Stomach (tissue), 9 donors: Measurements from ENCODE around the gene PRPS2. TPM values are rescaled to one million over a fixed set of nuclear protein-coding genes. Genes with fewer than 3 reads are reported as not detected.
A peak's percentile ranks its signal among the peaks of the same experiment; 100 is the strongest.

Source experiments
- DNase-seq, 2 donors: peaks; one replicate each; pipeline versions ENCODE4 v3.0.0 to v3.0.0-alpha.2; 2013 to 2019
- H3K27ac ChIP-seq, 5 donors: fragments of 200-600 bp in 4 of 5; sonication (generic) in 4 of 5; one replicate each; pipeline ENCODE4 v1.5.1; 2013 to 2019; ENCODE audit warnings: mild to moderate bottlenecking in 1 of 5, moderate library complexity in 1 of 5
- H3K27me3 ChIP-seq, 3 donors: fragments of 200-600 bp; sonication (generic); one replicate each; pipeline ENCODE4 v1.5.1; 2017 to 2019; ENCODE audit warnings: mixed run types in 1 of 3
- H3K36me3 ChIP-seq, 4 donors: fragments of 200-600 bp; sonication (generic); 1 replicate in 3 of 4; 2 replicates in 1 of 4; pipeline ENCODE4 v1.5.1; 2016 to 2019
- H3K4me1 ChIP-seq, 4 donors: fragments of 200-600 bp; sonication (generic); one replicate each; pipeline ENCODE4 v1.5.1; 2016 to 2019
- H3K4me3 ChIP-seq, 4 donors: fragments of 200-600 bp; sonication (generic) in 3 of 4; one replicate each; pipeline ENCODE4 v1.5.1; 2016 to 2019; ENCODE audit warnings: mild to moderate bottlenecking in 1 of 4
- H3K9me3 ChIP-seq, 4 donors: fragments of 200-600 bp; sonication (generic); one replicate each; pipeline ENCODE4 v1.5.1; 2016 to 2019
- EP300 ChIP-seq: sonication (generic); formaldehyde crosslinking; IDR thresholded peaks from one replicate; pipeline ENCODE4 v1.6.1; 2017; ENCODE audit warnings: antibody characterized with exemption
- POLR2A ChIP-seq, 4 donors: fragments of 450-650 bp; IDR thresholded peaks; one replicate each; pipeline ENCODE4 v1.6.1; 2016; ENCODE audit warnings: antibody characterized with exemption in 4 of 4, control low read depth in 2 of 4, mild to moderate bottlenecking in 1 of 4, moderate library complexity in 1 of 4
- POLR2AphosphoS5 ChIP-seq, 3 donors: sonication (generic); formaldehyde crosslinking; IDR thresholded peaks; one replicate each; pipeline ENCODE4 v1.6.1; 2016; ENCODE audit warnings: antibody characterized with exemption in 3 of 3
- WGBS, 5 donors: extraction: QIAGEN DNeasy Blood & Tissue Kit in 3 of 5; methylation state at CpG; one replicate each; pipeline versions ENCODE4 v1.1.5 to v1.1.7; 2013 to 2018; 5-methylcytosine and 5-hydroxymethylcytosine counted together
- intact Hi-C: fragments of 100-400 bp; cut with DNase I; formaldehyde crosslinking; loops from one replicate; pipeline ENCODE4 v1.15.1; 2023; ENCODE audit warnings: low total_unique reads
- polyA plus RNA-seq, 3 donors: library from polyadenylated mRNA; stranded (reverse); fragments of 200-250 nt; gene quantifications; one replicate each; pipeline ENCODE4 v1.2.3, GENCODE V29; 2013
- total RNA-seq, 5 donors: library from RNA; depleted of rRNA; stranded (reverse); fragments of >200 nt; gene quantifications; one replicate each; pipeline versions ENCODE4 v1.1.0 to v1.2.3, GENCODE V29; 2014 to 2016
- TF ChIP-seq, protein P1 (sequence below), 7 experiments: fragments of 450-650 bp in 4 of 7; fragments of 200-600 bp in 3 of 7; sonication (generic) in 3 of 7; IDR thresholded peaks; one replicate each; pipeline ENCODE4 v1.5.1; 2016 to 2019; ENCODE audit warnings: antibody characterized with exemption in 7 of 7, control low read depth in 2 of 7, mild to moderate bottlenecking in 1 of 7
- donor health status: healthy with polysubstance abuse.
- donor health status: Bipolar disorder and iron deficiency.
- donor health status: healthy.

Gene PRPS2
- total and polyA plus RNA-seq, 8 donors: 4.6 to 94.2 (median 40.5) TPM

DNA sequence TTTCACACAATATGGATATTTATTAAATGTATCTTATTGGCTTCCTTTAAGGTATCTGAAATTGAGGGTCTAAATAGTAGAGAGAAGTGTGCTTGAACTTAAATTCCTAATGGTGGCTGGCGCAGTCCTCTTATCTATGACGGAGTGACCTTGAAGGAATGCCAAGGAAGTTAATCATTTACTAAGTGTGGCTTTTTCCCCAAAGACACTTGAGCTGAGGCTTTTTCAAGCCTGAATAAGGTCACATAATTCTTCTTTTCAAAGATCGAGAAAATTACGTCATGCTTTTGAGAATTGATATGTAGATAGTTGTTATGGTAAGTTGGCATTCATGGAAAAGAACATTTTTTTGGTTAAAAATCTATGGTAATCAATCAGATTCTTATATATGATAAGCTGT, 11.7 kb upstream of the PRPS2 start:
- Histone ChIP-seq H3K27ac (peak overlapping the region in 1 of 5 donors; percentile 36), H3K4me1 (no peaks in the 10 kb centered on the region), H3K36me3 (no peaks in the 10 kb centered on the region), H3K27me3 (peaks cover 0 to 7% (median 0%) of the 10 kb centered on the region in 3 donors), H3K4me3 (no peak overlapping the region), H3K9me3 (no peaks in the 10 kb centered on the region)
- WGBS, 5 donors: 19 to 34% (median 25%) methylated on average over 4 of the region's 4 CpGs
- peak in 1 of 2 donors; percentile 78 for DNase-seq
- intact Hi-C loops: no loop called here
- TF ChIP-seq, protein P1, sequence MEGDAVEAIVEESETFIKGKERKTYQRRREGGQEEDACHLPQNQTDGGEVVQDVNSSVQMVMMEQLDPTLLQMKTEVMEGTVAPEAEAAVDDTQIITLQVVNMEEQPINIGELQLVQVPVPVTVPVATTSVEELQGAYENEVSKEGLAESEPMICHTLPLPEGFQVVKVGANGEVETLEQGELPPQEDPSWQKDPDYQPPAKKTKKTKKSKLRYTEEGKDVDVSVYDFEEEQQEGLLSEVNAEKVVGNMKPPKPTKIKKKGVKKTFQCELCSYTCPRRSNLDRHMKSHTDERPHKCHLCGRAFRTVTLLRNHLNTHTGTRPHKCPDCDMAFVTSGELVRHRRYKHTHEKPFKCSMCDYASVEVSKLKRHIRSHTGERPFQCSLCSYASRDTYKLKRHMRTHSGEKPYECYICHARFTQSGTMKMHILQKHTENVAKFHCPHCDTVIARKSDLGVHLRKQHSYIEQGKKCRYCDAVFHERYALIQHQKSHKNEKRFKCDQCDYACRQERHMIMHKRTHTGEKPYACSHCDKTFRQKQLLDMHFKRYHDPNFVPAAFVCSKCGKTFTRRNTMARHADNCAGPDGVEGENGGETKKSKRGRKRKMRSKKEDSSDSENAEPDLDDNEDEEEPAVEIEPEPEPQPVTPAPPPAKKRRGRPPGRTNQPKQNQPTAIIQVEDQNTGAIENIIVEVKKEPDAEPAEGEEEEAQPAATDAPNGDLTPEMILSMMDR (IDR thresholded peaks at IDR 0.05): no peak
- TF ChIP-seq EP300 (no peak), POLR2AphosphoS5 (IDR thresholded peaks at IDR 0.05) (no peak), POLR2A (IDR thresholded peaks at IDR 0.05) (no peak)

- no peak overlapping the region for H3K27ac ChIP-seq
- 87 to 100% (median 100%) methylated on average over 1 of the region's 1 CpG for WGBS, 5 donors
- H3K36me3 ChIP-seq: no peaks in the 10 kb centered on the region
- intact Hi-C loops: no loop called here
- H3K4me1 ChIP-seq: peaks cover 0 to 10% (median 2%) of the 10 kb centered on the region in 4 donors
- H3K9me3 ChIP-seq: peaks cover 0 to 13% (median 0%) of the 10 kb centered on the region in 4 donors
- DNase-seq: no peak
- no peak overlapping the region for H3K4me3 ChIP-seq
- TF ChIP-seq POLR2AphosphoS5 (IDR thresholded peaks at IDR 0.05): no peak
- TF ChIP-seq POLR2A (IDR thresholded peaks at IDR 0.05): no peak
- TF ChIP-seq, protein P1 (IDR thresholded peaks at IDR 0.05): no peak
- TF ChIP-seq EP300: no peak
- no peaks in the 10 kb centered on the region for H3K27me3 ChIP-seq
Observed at GRCh38 chrX:12788645-12789044, 2.6 kb upstream of the PRPS2 start.

GRCh38 chrX:12789976-12790375, 1.2 kb upstream of the PRPS2 start:
- peaks cover 0 to 10% (median 2%) of the 10 kb centered on the region in 4 donors for H3K4me1 ChIP-seq
- no peaks in the 10 kb centered on the region for H3K36me3 ChIP-seq
- no peak for DNase-seq
- H3K27me3 ChIP-seq: no peaks in the 10 kb centered on the region
- TF ChIP-seq POLR2A (IDR thresholded peaks at IDR 0.05) (no peak), POLR2AphosphoS5 (IDR thresholded peaks at IDR 0.05) (no peak), EP300 (no peak)
- TF ChIP-seq, protein P1 (IDR thresholded peaks at IDR 0.05): no peak
- H3K4me3 ChIP-seq: no peak overlapping the region
- intact Hi-C loops: no loop called here
- WGBS, 5 donors: 65 to 87% (median 76%) methylated on average over 4 of the region's 4 CpGs
- peaks cover 0 to 19% (median 6%) of the 10 kb centered on the region in 4 donors for H3K9me3 ChIP-seq
- H3K27ac ChIP-seq: no peak overlapping the region

- intact Hi-C loops: no loop called here
- peak overlapping the region; percentile 71 to 83 (median 81) for H3K27ac ChIP-seq
- peak overlapping the region; percentile 60 to 74 (median 64) for H3K4me3 ChIP-seq
- DNase-seq: no peak
- H3K4me1 ChIP-seq: peaks cover 0 to 10% (median 2%) of the 10 kb centered on the region in 4 donors
- H3K36me3 ChIP-seq: no peaks in the 10 kb centered on the region
- no peaks in the 10 kb centered on the region for H3K27me3 ChIP-seq
- 1 to 34% (median 13%) methylated on average over 1 to 21 of the region's 21 CpGs for WGBS, 5 donors
- H3K9me3 ChIP-seq: peaks cover 0 to 19% (median 7%) of the 10 kb centered on the region in 4 donors
- TF ChIP-seq EP300 (no peak), POLR2A (IDR thresholded peaks at IDR 0.05) (no peak), POLR2AphosphoS5 (IDR thresholded peaks at IDR 0.05) (no peak)
- TF ChIP-seq, protein P1 (IDR thresholded peaks at IDR 0.05): no peak
Observed at GRCh38 chrX:12790885-12791256, 341 bp upstream of the PRPS2 start.
